ENCODE results near the gene KAZN.

DNA sequence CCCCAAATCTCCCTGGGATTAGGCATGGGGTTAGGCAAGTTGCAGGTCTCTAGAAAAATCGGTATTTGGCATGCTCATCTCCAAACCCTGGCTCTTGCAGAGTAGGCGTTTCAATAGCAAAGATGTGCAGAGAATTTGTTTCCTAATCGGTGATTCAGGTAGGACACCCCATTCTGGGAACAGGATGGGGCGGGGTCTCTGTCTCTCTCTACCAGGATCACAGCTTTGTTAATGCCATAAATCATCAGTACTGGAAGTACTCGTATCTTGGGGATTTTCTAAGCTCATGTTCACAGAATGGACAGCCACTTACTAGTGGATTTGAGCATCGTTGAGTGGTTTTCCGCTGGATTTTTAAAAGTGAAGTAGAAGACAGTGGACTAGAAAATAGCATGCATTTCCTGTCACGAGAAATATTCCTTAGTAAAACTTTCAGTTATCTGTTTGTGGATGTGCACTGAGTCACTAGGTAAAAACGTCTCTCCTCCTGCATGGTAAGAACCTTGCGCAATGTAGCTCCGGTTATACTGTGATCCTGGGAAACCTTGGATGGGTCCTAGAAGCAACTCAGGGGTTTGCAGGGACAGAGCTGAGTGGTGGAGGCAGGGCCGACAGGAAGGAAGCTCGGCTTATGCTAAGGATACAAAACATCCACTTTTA is 560.2 kb downstream of the KAZN start:
- TF ChIP-seq CTCF (conservative IDR thresholded peaks at IDR 0.05) (no peak), EZH2 (IDR thresholded peaks at IDR 0.05; ENCODE audit: low read depth) (no peak)
